ENCODE results near the gene DICER1.

DICER1 gene

GRCh38 chr14:95162641-95163040 is 5.3 kb upstream of the DICER1 start:
- in situ Hi-C loops (cut with HindIII; ENCODE audit: low sequenced_read_pairs) = no loop called here
- TF ChIP-seq, protein P1, sequence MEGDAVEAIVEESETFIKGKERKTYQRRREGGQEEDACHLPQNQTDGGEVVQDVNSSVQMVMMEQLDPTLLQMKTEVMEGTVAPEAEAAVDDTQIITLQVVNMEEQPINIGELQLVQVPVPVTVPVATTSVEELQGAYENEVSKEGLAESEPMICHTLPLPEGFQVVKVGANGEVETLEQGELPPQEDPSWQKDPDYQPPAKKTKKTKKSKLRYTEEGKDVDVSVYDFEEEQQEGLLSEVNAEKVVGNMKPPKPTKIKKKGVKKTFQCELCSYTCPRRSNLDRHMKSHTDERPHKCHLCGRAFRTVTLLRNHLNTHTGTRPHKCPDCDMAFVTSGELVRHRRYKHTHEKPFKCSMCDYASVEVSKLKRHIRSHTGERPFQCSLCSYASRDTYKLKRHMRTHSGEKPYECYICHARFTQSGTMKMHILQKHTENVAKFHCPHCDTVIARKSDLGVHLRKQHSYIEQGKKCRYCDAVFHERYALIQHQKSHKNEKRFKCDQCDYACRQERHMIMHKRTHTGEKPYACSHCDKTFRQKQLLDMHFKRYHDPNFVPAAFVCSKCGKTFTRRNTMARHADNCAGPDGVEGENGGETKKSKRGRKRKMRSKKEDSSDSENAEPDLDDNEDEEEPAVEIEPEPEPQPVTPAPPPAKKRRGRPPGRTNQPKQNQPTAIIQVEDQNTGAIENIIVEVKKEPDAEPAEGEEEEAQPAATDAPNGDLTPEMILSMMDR (IDR thresholded peaks at IDR 0.05; ENCODE audit: low read depth, low read length) = no peak
- no peak overlapping the region for H3K4me3 ChIP-seq (ENCODE audit: low read depth, low read length)
- DNase-seq (ENCODE audit: low read depth, low spot score) = no peak

DNA sequence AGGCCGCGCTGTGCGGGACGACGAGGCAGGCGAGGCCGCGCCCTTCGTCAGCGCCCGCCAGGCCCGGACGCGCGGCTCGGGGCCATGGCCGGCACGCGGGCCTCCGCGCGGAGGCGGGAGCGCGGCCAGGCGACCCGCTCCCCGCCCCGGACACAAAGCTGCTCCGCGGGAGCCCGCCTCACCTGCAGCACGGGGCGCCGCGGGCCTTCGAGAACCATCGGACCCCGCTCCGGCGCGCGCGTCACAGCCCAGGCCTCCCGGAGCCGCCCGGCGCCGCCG is 342 bp downstream of the DICER1 start:
- in situ Hi-C loops (cut with HindIII; ENCODE audit: low sequenced_read_pairs) = no loop called here
- H3K4me3 ChIP-seq (ENCODE audit: low read depth, low read length) = peak overlapping the region; percentile 73
- TF ChIP-seq, protein P1 (IDR thresholded peaks at IDR 0.05; ENCODE audit: low read depth, low read length) = no peak
- DNase-seq (ENCODE audit: low read depth, low spot score) = no peak

- TF ChIP-seq, protein P1 (IDR thresholded peaks at IDR 0.05; ENCODE audit: low read depth, low read length) = no peak
- DNase-seq (ENCODE audit: low read depth, low spot score) = peak; percentile 28
- in situ Hi-C loops (cut with HindIII; ENCODE audit: low sequenced_read_pairs) = no loop called here
- peak overlapping the region; percentile 73 for H3K4me3 ChIP-seq (ENCODE audit: low read depth, low read length)
These were observed 925 bp downstream of the DICER1 start for GRCh38 chr14:95156161-95157047.

- in situ Hi-C loops (cut with HindIII; ENCODE audit: low sequenced_read_pairs) = no loop called here
- TF ChIP-seq, protein P1 (IDR thresholded peaks at IDR 0.05; ENCODE audit: low read depth, low read length) = no peak
- no peak overlapping the region for H3K4me3 ChIP-seq (ENCODE audit: low read depth, low read length)
- DNase-seq (ENCODE audit: low read depth, low spot score) = no peak
These were observed 2.3 kb downstream of the DICER1 start for GRCh38 chr14:95155045-95155444.

GRCh38 chr14:95153866-95154265 is 3.5 kb downstream of the DICER1 start:
- DNase-seq (ENCODE audit: low read depth, low spot score) = no peak
- H3K4me3 ChIP-seq (ENCODE audit: low read depth, low read length) = no peak overlapping the region
- in situ Hi-C loops (cut with HindIII; ENCODE audit: low sequenced_read_pairs) = no loop called here
- TF ChIP-seq, protein P1 (IDR thresholded peaks at IDR 0.05; ENCODE audit: low read depth, low read length) = no peak

DNA sequence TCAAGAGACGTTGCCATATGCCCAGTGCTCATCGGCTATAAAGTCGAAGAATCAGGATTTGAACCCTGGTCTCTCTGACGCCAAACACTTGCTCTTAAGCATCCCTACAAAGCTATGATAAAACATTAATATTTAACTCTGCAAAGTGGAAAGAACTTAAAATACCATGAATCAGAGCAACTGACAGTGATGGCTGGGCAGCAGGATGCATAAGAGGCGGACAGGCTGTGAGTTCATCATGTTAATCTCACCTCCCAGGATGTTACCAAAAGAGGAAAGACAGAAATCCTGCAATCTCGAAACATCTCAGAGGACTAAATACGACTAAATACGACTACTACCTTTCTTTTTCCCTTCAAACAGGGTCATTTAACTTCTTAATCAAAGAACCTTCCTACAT is 5.8 kb downstream of the DICER1 start:
- in situ Hi-C loops (cut with HindIII; ENCODE audit: low sequenced_read_pairs) = no loop called here
- TF ChIP-seq, protein P1 (IDR thresholded peaks at IDR 0.05; ENCODE audit: low read depth, low read length) = no peak
- H3K4me3 ChIP-seq (ENCODE audit: low read depth, low read length) = no peak overlapping the region
- no peak for DNase-seq (ENCODE audit: low read depth, low spot score)

All from astrocyte of the spinal cord (primary cell).